ENCODE results near the gene CYP4F12. TPM values are rescaled to one million over a fixed set of nuclear protein-coding genes. Genes with fewer than 3 reads are reported as not detected.

The CYP4F12 gene
- total and polyA plus RNA-seq, 2 experiments from 2014 or later = not detected

- Histone ChIP-seq H3K36me3 (no peaks in the 10 kb centered on the region), H3K27me3 (no peaks in the 10 kb centered on the region), H3K4me3 (no peak overlapping the region), H3K4me1 (ENCODE audit: low read depth) (no peaks in the 10 kb centered on the region), H3K27ac (no peak overlapping the region), H3K9me3 (ENCODE audit: low read depth) (peaks cover 3% of the 10 kb centered on the region)
- DNase-seq (ENCODE audit: low read depth in 1 of 2, low spot score in 1 of 2) = no peak
- no peak for TF ChIP-seq CTCF (IDR thresholded peaks at IDR 0.05; ENCODE audit: low read depth, low read length)
Observed at GRCh38 chr19:15639596-15639995, 33.3 kb upstream of the CYP4F12 start.

GRCh38 chr19:15640294-15640903 lies 32.5 kb upstream of the CYP4F12 start, which contains the start of gene CYP4F3:
Gene CYP4F3 (plus strand): TSS chr19:15640897. CDS start chr19:15641416, 519 bp downstream.
- TF ChIP-seq CTCF (IDR thresholded peaks at IDR 0.05; ENCODE audit: low read depth, low read length) = no peak
- Histone ChIP-seq H3K4me1 (ENCODE audit: low read depth) (no peaks in the 10 kb centered on the region), H3K36me3 (no peaks in the 10 kb centered on the region), H3K4me3 (no peak within 1 kb of the TSS), H3K27ac (no peak within 1 kb of the TSS), H3K27me3 (no peaks in the 10 kb centered on the region), H3K9me3 (ENCODE audit: low read depth) (peaks cover 3% of the 10 kb centered on the region)
- DNase-seq (ENCODE audit: low read depth in 1 of 2, low spot score in 1 of 2) = peak in 1 of 2 donors; percentile 6

GRCh38 chr19:15640904-15641597 lies 31.8 kb upstream of the CYP4F12 start:
- no peak for DNase-seq (ENCODE audit: low read depth in 1 of 2, low spot score in 1 of 2)
- no peak overlapping the region for H3K27ac ChIP-seq
- H3K36me3 ChIP-seq = no peaks in the 10 kb centered on the region
- H3K9me3 ChIP-seq (ENCODE audit: low read depth) = peaks cover 3% of the 10 kb centered on the region
- H3K27me3 ChIP-seq = no peaks in the 10 kb centered on the region
- H3K4me1 ChIP-seq (ENCODE audit: low read depth) = no peaks in the 10 kb centered on the region
- TF ChIP-seq CTCF (IDR thresholded peaks at IDR 0.05; ENCODE audit: low read depth, low read length) = no peak
- H3K4me3 ChIP-seq = no peak overlapping the region

GRCh38 chr19:15641901-15642491 lies 30.9 kb upstream of the CYP4F12 start:
- Histone ChIP-seq H3K27me3 (no peaks in the 10 kb centered on the region), H3K4me3 (no peak overlapping the region), H3K4me1 (ENCODE audit: low read depth) (no peaks in the 10 kb centered on the region), H3K9me3 (ENCODE audit: low read depth) (peaks cover 3% of the 10 kb centered on the region), H3K36me3 (no peaks in the 10 kb centered on the region), H3K27ac (no peak overlapping the region)
- no peak for DNase-seq (ENCODE audit: low read depth in 1 of 2, low spot score in 1 of 2)
- no peak for TF ChIP-seq CTCF (IDR thresholded peaks at IDR 0.05; ENCODE audit: low read depth, low read length)

GRCh38 chr19:15642807-15643206 lies 30.1 kb upstream of the CYP4F12 start:
- no peaks in the 10 kb centered on the region for H3K4me1 ChIP-seq (ENCODE audit: low read depth)
- H3K27me3 ChIP-seq = no peaks in the 10 kb centered on the region
- DNase-seq (ENCODE audit: low read depth in 1 of 2, low spot score in 1 of 2) = no peak
- no peaks in the 10 kb centered on the region for H3K9me3 ChIP-seq (ENCODE audit: low read depth)
- H3K4me3 ChIP-seq = no peak overlapping the region
- no peaks in the 10 kb centered on the region for H3K36me3 ChIP-seq
- no peak overlapping the region for H3K27ac ChIP-seq
- TF ChIP-seq CTCF (IDR thresholded peaks at IDR 0.05; ENCODE audit: low read depth, low read length) = no peak

Measured in cardiac muscle cell (in vitro differentiated cells and primary cell).